Measurements from ENCODE around the gene MAP3K15.

- TF ChIP-seq PAX8 (IDR thresholded peaks at IDR 0.05) (no peak), CTCF (IDR thresholded peaks at IDR 0.05 in 2 of 3, conservative IDR thresholded peaks at IDR 0.05 in 1 of 3; ENCODE audit: control insufficient read depth in 2 of 3, extremely low read depth in 1 of 3, insufficient read depth in 1 of 3, low read depth in 3 of 3, low read length in 3 of 3) (no peak), POLR2A (IDR thresholded peaks at IDR 0.05; ENCODE audit: low read depth, low read length) (no peak), CEBPB (IDR thresholded peaks at IDR 0.05; ENCODE audit: borderline replicate concordance in 1 of 2, low read depth in 2 of 2, low read length in 2 of 2) (no peak), ZZZ3 (IDR thresholded peaks at IDR 0.05; ENCODE audit: control insufficient read depth, insufficient read length, low read depth) (no peak), GABPA (IDR thresholded peaks at IDR 0.05; ENCODE audit: low read depth) (no peak), NFYA (IDR thresholded peaks at IDR 0.05; ENCODE audit: borderline replicate concordance, low read depth, low read length) (no peak), USF2 (IDR thresholded peaks at IDR 0.05; ENCODE audit: borderline replicate concordance, low read depth, low read length) (no peak), CHD4 (IDR thresholded peaks at IDR 0.05) (no peak), RCOR1 (conservative IDR thresholded peaks at IDR 0.05; ENCODE audit: low read depth, low read length) (no peak)
- TF ChIP-seq, protein P1, sequence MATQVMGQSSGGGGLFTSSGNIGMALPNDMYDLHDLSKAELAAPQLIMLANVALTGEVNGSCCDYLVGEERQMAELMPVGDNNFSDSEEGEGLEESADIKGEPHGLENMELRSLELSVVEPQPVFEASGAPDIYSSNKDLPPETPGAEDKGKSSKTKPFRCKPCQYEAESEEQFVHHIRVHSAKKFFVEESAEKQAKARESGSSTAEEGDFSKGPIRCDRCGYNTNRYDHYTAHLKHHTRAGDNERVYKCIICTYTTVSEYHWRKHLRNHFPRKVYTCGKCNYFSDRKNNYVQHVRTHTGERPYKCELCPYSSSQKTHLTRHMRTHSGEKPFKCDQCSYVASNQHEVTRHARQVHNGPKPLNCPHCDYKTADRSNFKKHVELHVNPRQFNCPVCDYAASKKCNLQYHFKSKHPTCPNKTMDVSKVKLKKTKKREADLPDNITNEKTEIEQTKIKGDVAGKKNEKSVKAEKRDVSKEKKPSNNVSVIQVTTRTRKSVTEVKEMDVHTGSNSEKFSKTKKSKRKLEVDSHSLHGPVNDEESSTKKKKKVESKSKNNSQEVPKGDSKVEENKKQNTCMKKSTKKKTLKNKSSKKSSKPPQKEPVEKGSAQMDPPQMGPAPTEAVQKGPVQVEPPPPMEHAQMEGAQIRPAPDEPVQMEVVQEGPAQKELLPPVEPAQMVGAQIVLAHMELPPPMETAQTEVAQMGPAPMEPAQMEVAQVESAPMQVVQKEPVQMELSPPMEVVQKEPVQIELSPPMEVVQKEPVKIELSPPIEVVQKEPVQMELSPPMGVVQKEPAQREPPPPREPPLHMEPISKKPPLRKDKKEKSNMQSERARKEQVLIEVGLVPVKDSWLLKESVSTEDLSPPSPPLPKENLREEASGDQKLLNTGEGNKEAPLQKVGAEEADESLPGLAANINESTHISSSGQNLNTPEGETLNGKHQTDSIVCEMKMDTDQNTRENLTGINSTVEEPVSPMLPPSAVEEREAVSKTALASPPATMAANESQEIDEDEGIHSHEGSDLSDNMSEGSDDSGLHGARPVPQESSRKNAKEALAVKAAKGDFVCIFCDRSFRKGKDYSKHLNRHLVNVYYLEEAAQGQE (IDR thresholded peaks at IDR 0.05; ENCODE audit: low read depth, low read length), result no peak
- TF ChIP-seq, protein P2, sequence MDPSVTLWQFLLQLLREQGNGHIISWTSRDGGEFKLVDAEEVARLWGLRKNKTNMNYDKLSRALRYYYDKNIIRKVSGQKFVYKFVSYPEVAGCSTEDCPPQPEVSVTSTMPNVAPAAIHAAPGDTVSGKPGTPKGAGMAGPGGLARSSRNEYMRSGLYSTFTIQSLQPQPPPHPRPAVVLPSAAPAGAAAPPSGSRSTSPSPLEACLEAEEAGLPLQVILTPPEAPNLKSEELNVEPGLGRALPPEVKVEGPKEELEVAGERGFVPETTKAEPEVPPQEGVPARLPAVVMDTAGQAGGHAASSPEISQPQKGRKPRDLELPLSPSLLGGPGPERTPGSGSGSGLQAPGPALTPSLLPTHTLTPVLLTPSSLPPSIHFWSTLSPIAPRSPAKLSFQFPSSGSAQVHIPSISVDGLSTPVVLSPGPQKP (IDR thresholded peaks at IDR 0.05; ENCODE audit: low read depth, low read length), result no peak
- TF ChIP-seq, protein P3, sequence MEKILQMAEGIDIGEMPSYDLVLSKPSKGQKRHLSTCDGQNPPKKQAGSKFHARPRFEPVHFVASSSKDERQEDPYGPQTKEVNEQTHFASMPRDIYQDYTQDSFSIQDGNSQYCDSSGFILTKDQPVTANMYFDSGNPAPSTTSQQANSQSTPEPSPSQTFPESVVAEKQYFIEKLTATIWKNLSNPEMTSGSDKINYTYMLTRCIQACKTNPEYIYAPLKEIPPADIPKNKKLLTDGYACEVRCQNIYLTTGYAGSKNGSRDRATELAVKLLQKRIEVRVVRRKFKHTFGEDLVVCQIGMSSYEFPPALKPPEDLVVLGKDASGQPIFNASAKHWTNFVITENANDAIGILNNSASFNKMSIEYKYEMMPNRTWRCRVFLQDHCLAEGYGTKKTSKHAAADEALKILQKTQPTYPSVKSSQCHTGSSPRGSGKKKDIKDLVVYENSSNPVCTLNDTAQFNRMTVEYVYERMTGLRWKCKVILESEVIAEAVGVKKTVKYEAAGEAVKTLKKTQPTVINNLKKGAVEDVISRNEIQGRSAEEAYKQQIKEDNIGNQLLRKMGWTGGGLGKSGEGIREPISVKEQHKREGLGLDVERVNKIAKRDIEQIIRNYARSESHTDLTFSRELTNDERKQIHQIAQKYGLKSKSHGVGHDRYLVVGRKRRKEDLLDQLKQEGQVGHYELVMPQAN (conservative IDR thresholded peaks at IDR 0.05), result no peak
Observed at GRCh38 chrX:19557822-19558221, 42.5 kb upstream of the MAP3K15 start.
